ENCODE data around the gene ELMO1.
A peak's percentile ranks its signal among the peaks of the same experiment; 100 is the strongest.

ELMO1 gene

DNA sequence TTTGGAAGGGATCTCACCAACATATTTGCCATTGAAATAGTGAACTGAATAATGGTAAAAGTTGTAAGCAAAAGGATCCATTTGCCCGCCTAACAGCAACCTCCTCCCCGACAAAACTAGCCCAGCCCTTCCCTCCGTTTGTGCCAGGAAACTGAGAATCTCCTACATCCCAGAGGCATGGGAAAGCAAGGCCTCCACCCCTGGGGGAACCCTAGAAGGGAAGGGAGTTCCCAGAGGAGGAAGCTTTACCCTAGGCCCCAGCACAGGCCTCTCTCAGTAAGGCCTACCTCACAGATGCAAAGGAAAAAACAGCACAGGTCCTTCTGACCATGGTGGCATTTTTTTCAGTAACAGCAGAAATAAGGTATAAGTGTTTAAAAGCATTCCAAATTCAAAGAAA is 229.7 kb downstream of the ELMO1 start:
- Histone ChIP-seq H3K27ac (ENCODE audit: low read depth in 2 of 2, low read length in 2 of 2) (no peak overlapping the region), H3K9ac (ENCODE audit: low read depth in 1 of 2, low read length in 2 of 2) (no peak overlapping the region), H3K9me3 (ENCODE audit: control insufficient read depth in 2 of 2, low read length in 2 of 2) (no peaks in the 10 kb centered on the region), H3K27me3 (ENCODE audit: control insufficient read depth in 2 of 2, insufficient read depth in 2 of 2, low read length in 2 of 2) (no peaks in the 10 kb centered on the region), H3K4me3 (ENCODE audit: low read length in 2 of 2) (no peak overlapping the region), H3K36me3 (ENCODE audit: control insufficient read depth in 2 of 2, insufficient read depth in 2 of 2, low read length in 2 of 2) (peaks cover 0 to 6% of the 10 kb centered on the region in 2 donors), H3K4me1 (ENCODE audit: control insufficient read depth in 2 of 2, insufficient read depth in 2 of 2, low read length in 2 of 2) (peaks cover 0 to 6% of the 10 kb centered on the region in 2 donors)

GRCh38 chr7:37216923-37217322 is 231.7 kb downstream of the ELMO1 start:
- H3K4me1 ChIP-seq (ENCODE audit: control insufficient read depth in 2 of 2, insufficient read depth in 2 of 2, low read length in 2 of 2) = peaks cover 0 to 6% of the 10 kb centered on the region in 2 donors
- H3K4me3 ChIP-seq (ENCODE audit: low read length in 2 of 2) = no peak overlapping the region
- no peaks in the 10 kb centered on the region for H3K9me3 ChIP-seq (ENCODE audit: control insufficient read depth in 2 of 2, low read length in 2 of 2)
- H3K27me3 ChIP-seq (ENCODE audit: control insufficient read depth in 2 of 2, insufficient read depth in 2 of 2, low read length in 2 of 2) = no peaks in the 10 kb centered on the region
- H3K36me3 ChIP-seq (ENCODE audit: control insufficient read depth in 2 of 2, insufficient read depth in 2 of 2, low read length in 2 of 2) = no peaks in the 10 kb centered on the region
- H3K9ac ChIP-seq (ENCODE audit: low read depth in 1 of 2, low read length in 2 of 2) = no peak overlapping the region
- no peak overlapping the region for H3K27ac ChIP-seq (ENCODE audit: low read depth in 2 of 2, low read length in 2 of 2)

GRCh38 chr7:37216156-37216852 is 232.4 kb downstream of the ELMO1 start:
- no peak overlapping the region for H3K27ac ChIP-seq (ENCODE audit: low read depth in 2 of 2, low read length in 2 of 2)
- no peak overlapping the region for H3K4me3 ChIP-seq (ENCODE audit: low read length in 2 of 2)
- no peak overlapping the region for H3K9ac ChIP-seq (ENCODE audit: low read depth in 1 of 2, low read length in 2 of 2)
- H3K36me3 ChIP-seq (ENCODE audit: control insufficient read depth in 2 of 2, insufficient read depth in 2 of 2, low read length in 2 of 2) = peaks cover 0 to 2% of the 10 kb centered on the region in 2 donors
- H3K9me3 ChIP-seq (ENCODE audit: control insufficient read depth in 2 of 2, low read length in 2 of 2) = no peaks in the 10 kb centered on the region
- peaks cover 0 to 11% of the 10 kb centered on the region in 2 donors for H3K4me1 ChIP-seq (ENCODE audit: control insufficient read depth in 2 of 2, insufficient read depth in 2 of 2, low read length in 2 of 2)
- no peaks in the 10 kb centered on the region for H3K27me3 ChIP-seq (ENCODE audit: control insufficient read depth in 2 of 2, insufficient read depth in 2 of 2, low read length in 2 of 2)

GRCh38 chr7:37215290-37215923 is 233.3 kb downstream of the ELMO1 start:
- Histone ChIP-seq H3K36me3 (ENCODE audit: control insufficient read depth in 2 of 2, insufficient read depth in 2 of 2, low read length in 2 of 2) (peaks cover 0 to 2% of the 10 kb centered on the region in 2 donors), H3K4me1 (ENCODE audit: control insufficient read depth in 2 of 2, insufficient read depth in 2 of 2, low read length in 2 of 2) (peaks cover 0 to 11% of the 10 kb centered on the region in 2 donors), H3K9ac (ENCODE audit: low read depth in 1 of 2, low read length in 2 of 2) (no peak overlapping the region), H3K4me3 (ENCODE audit: low read length in 2 of 2) (no peak overlapping the region), H3K27me3 (ENCODE audit: control insufficient read depth in 2 of 2, insufficient read depth in 2 of 2, low read length in 2 of 2) (no peaks in the 10 kb centered on the region), H3K9me3 (ENCODE audit: control insufficient read depth in 2 of 2, low read length in 2 of 2) (no peaks in the 10 kb centered on the region), H3K27ac (ENCODE audit: low read depth in 2 of 2, low read length in 2 of 2) (no peak overlapping the region)

DNA sequence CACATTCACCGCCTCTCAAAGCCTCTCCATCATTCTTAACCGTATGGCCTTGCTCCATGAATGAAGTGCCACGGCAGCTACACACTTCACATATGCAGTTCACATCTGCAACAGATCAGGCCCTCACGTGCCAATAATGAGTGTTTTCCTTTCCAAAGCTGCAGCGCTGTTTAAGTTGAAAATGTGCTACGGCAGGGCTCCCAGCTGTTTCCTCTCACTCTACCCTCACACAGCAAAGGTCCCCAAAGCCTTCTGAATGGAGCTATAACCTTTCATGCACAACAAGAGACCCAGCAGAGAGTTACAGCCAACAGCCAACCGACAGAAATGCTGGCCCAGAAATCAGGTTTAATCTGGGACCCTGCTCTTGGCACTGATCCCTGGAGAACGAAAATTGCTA is 236.1 kb downstream of the ELMO1 start:
- H3K9ac ChIP-seq (ENCODE audit: low read depth in 1 of 2, low read length in 2 of 2) = no peak overlapping the region
- no peaks in the 10 kb centered on the region for H3K9me3 ChIP-seq (ENCODE audit: control insufficient read depth in 2 of 2, low read length in 2 of 2)
- no peak overlapping the region for H3K27ac ChIP-seq (ENCODE audit: low read depth in 2 of 2, low read length in 2 of 2)
- no peak overlapping the region for H3K4me3 ChIP-seq (ENCODE audit: low read length in 2 of 2)
- peaks cover 8 to 13% of the 10 kb centered on the region in 2 donors for H3K4me1 ChIP-seq (ENCODE audit: control insufficient read depth in 2 of 2, insufficient read depth in 2 of 2, low read length in 2 of 2)
- no peaks in the 10 kb centered on the region for H3K27me3 ChIP-seq (ENCODE audit: control insufficient read depth in 2 of 2, insufficient read depth in 2 of 2, low read length in 2 of 2)
- H3K36me3 ChIP-seq (ENCODE audit: control insufficient read depth in 2 of 2, insufficient read depth in 2 of 2, low read length in 2 of 2) = peaks cover 0 to 2% of the 10 kb centered on the region in 2 donors

DNA sequence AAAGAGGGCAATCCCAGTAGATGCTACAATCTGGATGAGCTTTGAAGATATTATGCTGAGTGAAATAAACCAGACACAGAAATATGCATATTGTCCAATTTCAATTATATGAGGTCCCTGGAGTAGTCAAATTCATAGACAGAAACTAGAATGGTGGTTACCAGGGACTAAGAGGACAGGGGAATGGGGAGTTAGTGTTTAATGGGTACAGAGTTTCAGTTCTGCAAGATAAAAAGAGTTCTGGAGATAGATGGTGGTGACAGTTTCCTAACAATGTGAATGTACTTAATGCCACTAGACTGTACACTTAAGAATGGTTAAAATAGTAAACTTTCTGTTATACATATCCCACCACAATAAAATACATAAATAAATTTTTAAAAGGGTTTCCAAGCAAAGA is 236.6 kb downstream of the ELMO1 start:
- Histone ChIP-seq H3K9me3 (ENCODE audit: control insufficient read depth in 2 of 2, low read length in 2 of 2) (no peaks in the 10 kb centered on the region), H3K4me1 (ENCODE audit: control insufficient read depth in 2 of 2, insufficient read depth in 2 of 2, low read length in 2 of 2) (peaks cover 8 to 13% of the 10 kb centered on the region in 2 donors), H3K27ac (ENCODE audit: low read depth in 2 of 2, low read length in 2 of 2) (peak overlapping the region; percentile 66 to 67), H3K27me3 (ENCODE audit: control insufficient read depth in 2 of 2, insufficient read depth in 2 of 2, low read length in 2 of 2) (no peaks in the 10 kb centered on the region), H3K9ac (ENCODE audit: low read depth in 1 of 2, low read length in 2 of 2) (no peak overlapping the region), H3K36me3 (ENCODE audit: control insufficient read depth in 2 of 2, insufficient read depth in 2 of 2, low read length in 2 of 2) (peaks cover 0 to 2% of the 10 kb centered on the region in 2 donors), H3K4me3 (ENCODE audit: low read length in 2 of 2) (no peak overlapping the region)

DNA sequence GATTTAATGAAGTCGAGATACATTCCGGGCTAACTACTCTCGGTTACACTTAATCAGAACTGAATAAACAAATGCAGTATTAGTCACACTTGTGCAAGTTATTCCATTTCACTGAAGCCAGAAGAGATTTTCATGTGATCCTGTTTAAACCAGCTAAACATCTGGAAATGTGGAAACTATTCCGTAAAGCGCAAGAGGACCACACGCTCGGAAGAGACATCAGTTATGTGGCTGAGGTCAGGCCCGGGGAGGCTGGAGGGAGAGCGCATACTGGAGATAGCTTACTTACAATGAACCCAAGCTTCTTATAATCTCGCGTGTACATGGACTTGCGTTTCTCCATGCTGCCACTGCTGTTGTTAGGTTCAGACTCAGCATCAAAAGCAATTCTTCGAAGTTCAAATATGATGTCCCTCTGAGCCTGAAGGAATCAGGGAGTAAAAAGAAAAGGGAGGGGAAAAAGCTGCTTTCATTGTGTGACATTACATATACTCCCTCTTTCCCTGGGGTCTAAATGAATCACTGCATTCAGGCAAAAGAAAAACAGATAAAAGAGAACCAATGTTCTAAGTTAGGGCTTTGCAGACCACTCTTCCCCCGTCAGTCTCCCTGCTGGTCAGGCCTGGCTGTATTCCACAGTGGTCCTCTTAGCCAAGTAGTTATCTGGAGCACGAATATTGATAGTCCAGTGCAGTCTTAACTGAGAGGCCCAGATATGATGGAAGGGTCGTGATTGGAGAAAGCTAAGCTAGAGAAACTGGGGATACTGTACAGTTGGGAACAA is 237.4 kb downstream of the ELMO1 start:
- Histone ChIP-seq H3K27ac (ENCODE audit: low read depth in 2 of 2, low read length in 2 of 2) (peak overlapping the region; percentile 66 to 67), H3K9me3 (ENCODE audit: control insufficient read depth in 2 of 2, low read length in 2 of 2) (no peaks in the 10 kb centered on the region), H3K4me3 (ENCODE audit: low read length in 2 of 2) (no peak overlapping the region), H3K36me3 (ENCODE audit: control insufficient read depth in 2 of 2, insufficient read depth in 2 of 2, low read length in 2 of 2) (peaks cover 0 to 2% of the 10 kb centered on the region in 2 donors), H3K4me1 (ENCODE audit: control insufficient read depth in 2 of 2, insufficient read depth in 2 of 2, low read length in 2 of 2) (peaks cover 6 to 8% of the 10 kb centered on the region in 2 donors), H3K27me3 (ENCODE audit: control insufficient read depth in 2 of 2, insufficient read depth in 2 of 2, low read length in 2 of 2) (no peaks in the 10 kb centered on the region), H3K9ac (ENCODE audit: low read depth in 1 of 2, low read length in 2 of 2) (no peak overlapping the region)

- Histone ChIP-seq H3K27ac (ENCODE audit: low read depth in 2 of 2, low read length in 2 of 2) (peak overlapping the region in 1 of 2 donors; percentile 60), H3K9me3 (ENCODE audit: control insufficient read depth in 2 of 2, low read length in 2 of 2) (no peaks in the 10 kb centered on the region), H3K27me3 (ENCODE audit: control insufficient read depth in 2 of 2, insufficient read depth in 2 of 2, low read length in 2 of 2) (no peaks in the 10 kb centered on the region), H3K36me3 (ENCODE audit: control insufficient read depth in 2 of 2, insufficient read depth in 2 of 2, low read length in 2 of 2) (peaks cover 0 to 6% of the 10 kb centered on the region in 2 donors), H3K4me3 (ENCODE audit: low read length in 2 of 2) (no peak overlapping the region), H3K9ac (ENCODE audit: low read depth in 1 of 2, low read length in 2 of 2) (no peak overlapping the region), H3K4me1 (ENCODE audit: control insufficient read depth in 2 of 2, insufficient read depth in 2 of 2, low read length in 2 of 2) (peaks cover 6 to 8% of the 10 kb centered on the region in 2 donors)
These were observed 239.5 kb downstream of the ELMO1 start for GRCh38 chr7:37209195-37209594.

GRCh38 chr7:37208528-37208927 is 240.1 kb downstream of the ELMO1 start:
- Histone ChIP-seq H3K4me1 (ENCODE audit: control insufficient read depth in 2 of 2, insufficient read depth in 2 of 2, low read length in 2 of 2) (peaks cover 6 to 8% of the 10 kb centered on the region in 2 donors), H3K9ac (ENCODE audit: low read depth in 1 of 2, low read length in 2 of 2) (no peak overlapping the region), H3K9me3 (ENCODE audit: control insufficient read depth in 2 of 2, low read length in 2 of 2) (no peaks in the 10 kb centered on the region), H3K36me3 (ENCODE audit: control insufficient read depth in 2 of 2, insufficient read depth in 2 of 2, low read length in 2 of 2) (peaks cover 0 to 6% of the 10 kb centered on the region in 2 donors), H3K27me3 (ENCODE audit: control insufficient read depth in 2 of 2, insufficient read depth in 2 of 2, low read length in 2 of 2) (no peaks in the 10 kb centered on the region), H3K27ac (ENCODE audit: low read depth in 2 of 2, low read length in 2 of 2) (peak overlapping the region; percentile 29 to 60), H3K4me3 (ENCODE audit: low read length in 2 of 2) (no peak overlapping the region)

DNA sequence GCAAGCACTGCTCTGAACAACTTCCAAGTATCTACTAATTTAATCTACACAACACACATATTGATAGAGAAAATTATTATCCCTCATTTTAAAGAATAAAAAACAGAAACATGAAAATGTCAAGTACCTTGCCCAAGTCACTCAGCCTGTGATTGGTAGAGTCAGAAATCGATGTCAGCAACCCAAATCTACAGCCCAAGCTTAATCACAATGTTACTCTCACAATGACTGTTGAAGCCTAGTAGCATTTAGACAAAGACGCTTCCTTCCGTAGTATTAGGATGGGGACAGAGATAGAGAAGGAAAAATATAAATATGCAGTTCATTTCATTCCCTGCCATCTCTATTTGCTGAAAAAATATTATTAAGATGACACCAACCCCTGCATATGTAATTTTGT is 242.5 kb downstream of the ELMO1 start:
- Histone ChIP-seq H3K9ac (ENCODE audit: low read depth in 1 of 2, low read length in 2 of 2) (no peak overlapping the region), H3K27me3 (ENCODE audit: control insufficient read depth in 2 of 2, insufficient read depth in 2 of 2, low read length in 2 of 2) (no peaks in the 10 kb centered on the region), H3K4me1 (ENCODE audit: control insufficient read depth in 2 of 2, insufficient read depth in 2 of 2, low read length in 2 of 2) (peaks cover 2 to 8% of the 10 kb centered on the region in 2 donors), H3K9me3 (ENCODE audit: control insufficient read depth in 2 of 2, low read length in 2 of 2) (no peaks in the 10 kb centered on the region), H3K4me3 (ENCODE audit: low read length in 2 of 2) (no peak overlapping the region), H3K27ac (ENCODE audit: low read depth in 2 of 2, low read length in 2 of 2) (no peak overlapping the region), H3K36me3 (ENCODE audit: control insufficient read depth in 2 of 2, insufficient read depth in 2 of 2, low read length in 2 of 2) (peaks cover 0 to 3% of the 10 kb centered on the region in 2 donors)

Measured in mucosa of rectum (tissue), 2 donors.